ENCODE measurements around the gene RBM47.
"Not testable (repeated sequence)": the region's sequence is repeated elsewhere in the genome, so short reads cannot be mapped to it uniquely, and the experiment has no call there.

Gene RBM47

DNA sequence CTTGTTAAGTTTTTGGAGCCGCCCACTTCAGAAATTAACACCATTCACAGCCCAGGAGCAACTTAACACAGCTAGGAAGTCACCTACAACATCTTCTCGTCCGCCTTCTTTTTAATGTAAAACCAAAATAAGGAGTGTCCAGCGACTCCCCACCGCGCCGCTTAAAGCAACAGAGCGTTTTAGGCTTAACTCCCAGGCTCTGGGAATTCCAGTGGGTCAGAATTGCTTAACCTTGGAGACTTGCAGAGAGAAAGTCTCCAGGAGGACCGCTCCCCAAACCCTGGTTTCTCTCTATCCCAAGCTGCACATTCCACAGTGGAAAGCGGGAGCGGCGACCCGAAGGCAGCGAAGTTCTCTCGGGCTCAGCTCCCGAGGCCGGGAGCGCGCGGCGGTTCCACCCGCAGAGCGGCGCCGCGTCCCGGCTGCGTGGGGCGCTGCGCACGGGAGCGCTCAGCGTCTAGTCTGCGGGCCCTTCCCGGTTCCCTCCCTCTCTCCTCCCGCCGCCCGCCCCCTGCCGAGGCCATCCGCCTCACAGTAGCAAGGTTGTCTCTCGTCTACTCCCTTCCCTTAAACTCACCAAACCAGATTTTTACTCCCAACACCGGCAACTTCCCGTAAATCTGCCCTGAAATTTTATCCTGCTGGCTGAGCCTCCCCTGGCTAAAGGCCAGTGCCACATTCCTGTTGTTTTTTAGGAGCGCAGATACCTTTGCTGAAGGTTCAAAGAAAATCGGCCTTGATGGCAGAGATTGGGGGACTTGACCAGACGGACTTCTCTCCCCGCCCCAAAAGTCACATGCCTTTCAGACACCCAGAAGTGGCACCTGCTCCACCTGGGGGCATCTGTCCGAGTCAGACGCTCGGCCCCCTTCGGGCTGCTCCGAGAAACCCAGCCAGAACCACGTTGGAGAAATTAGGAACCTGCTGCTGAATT is at the start of gene RBM47:
Gene RBM47 (minus strand): TSS at position 464 of the 934 bp plus-strand sequence. CDS start 190,971 bp downstream, outside the sequence.
- peak; percentile 43 to 47 for DNase-seq

GRCh38 chr4:40678421-40678820 is 48.8 kb upstream of the RBM47 start:
- no peak for DNase-seq

- no peak for DNase-seq
Observed at GRCh38 chr4:40675166-40675565, 45.5 kb upstream of the RBM47 start.

DNA sequence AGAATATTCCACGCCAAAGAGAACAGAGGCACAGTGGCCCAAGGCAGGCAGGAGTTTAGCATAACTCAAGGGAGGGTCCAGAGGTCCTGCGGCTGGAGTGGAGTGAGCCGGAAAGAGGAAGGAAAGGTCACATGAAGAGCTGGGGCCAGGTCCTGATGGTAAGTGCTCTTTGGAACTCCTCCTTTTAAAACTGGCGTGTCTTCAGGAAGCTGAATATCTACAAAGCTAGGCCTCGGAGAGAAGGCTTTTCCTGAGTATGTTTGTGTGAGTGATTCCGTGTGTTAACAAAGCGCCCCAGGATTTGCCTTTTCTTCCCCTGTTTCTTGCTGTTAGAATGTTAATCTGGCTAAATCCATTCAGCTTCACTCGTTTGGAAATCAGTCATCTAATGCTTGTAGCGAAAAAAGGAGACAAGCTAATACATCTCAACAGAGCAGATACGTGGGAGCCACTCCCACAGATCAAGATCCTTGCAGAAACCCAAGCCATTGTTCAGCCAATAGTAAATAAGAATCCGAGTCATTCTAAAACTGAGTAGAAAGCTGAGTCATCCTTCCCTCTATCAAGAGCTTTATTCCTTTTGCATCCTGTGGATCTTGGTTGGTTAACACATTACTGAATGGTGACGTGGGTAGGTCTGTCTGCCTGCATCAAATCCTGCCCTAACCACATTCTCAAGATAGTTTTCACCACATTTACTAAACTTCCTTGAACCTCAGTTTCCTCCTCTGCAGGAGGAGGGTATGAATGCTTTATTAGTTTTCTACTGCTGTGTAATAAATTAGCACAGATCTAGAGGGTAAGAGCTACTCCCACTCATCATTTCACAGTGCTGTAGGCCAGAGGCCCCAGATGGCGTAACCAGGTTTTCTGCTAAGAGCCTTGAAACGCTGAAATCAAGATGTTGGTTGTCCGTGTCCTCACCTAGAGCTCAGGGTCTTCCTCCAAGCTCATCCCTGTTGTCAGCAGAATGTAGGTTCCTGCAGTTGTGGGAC is 43.2 kb upstream of the RBM47 start:
- peak; percentile 38 to 63 for DNase-seq

DNA sequence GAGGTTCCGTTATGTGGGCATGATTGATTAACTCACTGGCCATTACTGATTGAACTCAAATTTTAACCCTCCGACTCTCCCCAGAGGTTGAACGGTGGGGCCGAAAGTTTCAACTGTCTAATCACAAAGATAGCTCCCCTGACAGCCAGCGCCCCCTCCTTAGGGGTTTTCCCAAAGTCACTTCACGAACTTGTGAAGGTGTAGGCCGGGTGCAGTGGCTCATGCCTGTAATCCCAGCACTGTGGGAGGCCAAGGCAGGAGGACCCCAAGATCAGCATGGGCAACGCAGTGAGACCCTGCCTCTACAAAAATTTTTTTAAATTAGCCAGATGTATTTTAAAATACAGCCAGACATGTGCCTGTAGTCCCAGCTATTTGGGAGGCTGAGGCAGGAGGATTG is 39.8 kb upstream of the RBM47 start:
- DNase-seq = peak; percentile 35 to 58

GRCh38 chr4:40665842-40666241 is 36.2 kb upstream of the RBM47 start:
- no peak for DNase-seq

DNA sequence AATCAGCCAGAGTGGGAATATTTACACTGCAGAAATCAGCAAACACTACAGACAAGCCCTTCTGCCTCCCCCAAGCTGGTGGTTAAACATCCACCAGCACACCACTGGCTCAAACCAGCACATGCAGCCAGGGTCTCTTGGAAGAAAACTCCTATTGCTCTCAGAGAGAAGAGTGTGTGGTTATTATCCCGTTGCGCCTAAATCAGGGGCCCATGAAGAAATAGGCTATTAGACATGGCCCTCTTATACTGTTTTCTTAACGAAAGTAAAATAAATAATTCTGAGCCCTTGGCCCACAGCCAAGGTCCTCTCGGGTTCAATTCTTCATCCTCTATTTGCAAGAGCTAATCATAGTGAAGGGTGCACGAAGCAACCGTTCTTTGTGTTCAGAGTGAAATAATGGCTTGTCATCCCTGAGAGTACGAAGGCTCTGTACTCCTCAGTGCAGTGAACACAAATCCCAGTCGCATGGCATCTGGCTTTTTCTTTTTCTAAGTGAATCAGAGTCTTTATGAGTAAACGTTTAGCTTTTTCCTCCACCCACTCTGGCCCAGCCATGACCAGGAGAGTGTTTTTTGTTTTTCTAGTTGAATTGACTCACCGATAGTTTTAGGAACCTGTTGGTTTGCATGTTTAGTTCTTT is 33.4 kb upstream of the RBM47 start:
- peak; percentile 53 to 68 for DNase-seq

DNA sequence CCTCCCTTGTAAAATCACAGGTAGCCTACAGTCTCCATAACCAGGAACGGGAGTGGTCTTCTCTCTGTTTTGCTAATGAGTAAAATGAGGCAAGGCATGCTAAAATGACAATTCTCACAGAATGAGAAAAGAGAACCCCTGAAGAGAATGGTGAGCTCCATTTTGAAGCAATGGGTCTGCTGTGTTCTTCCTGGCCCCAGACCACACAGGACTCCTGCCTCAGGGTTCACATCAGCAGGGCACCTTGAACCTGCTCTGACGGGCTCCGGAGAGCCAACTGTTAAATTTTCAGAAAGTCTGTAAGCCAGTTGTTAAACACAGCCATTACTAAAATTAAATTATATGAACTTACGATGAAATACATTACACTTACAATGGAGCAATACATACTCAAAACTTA is 32.1 kb upstream of the RBM47 start:
- no peak for DNase-seq

GRCh38 chr4:40656201-40656863 is 26.7 kb upstream of the RBM47 start:
- no peak for DNase-seq

- no peak for DNase-seq
Observed at GRCh38 chr4:40651280-40651679, 21.6 kb upstream of the RBM47 start.

DNA sequence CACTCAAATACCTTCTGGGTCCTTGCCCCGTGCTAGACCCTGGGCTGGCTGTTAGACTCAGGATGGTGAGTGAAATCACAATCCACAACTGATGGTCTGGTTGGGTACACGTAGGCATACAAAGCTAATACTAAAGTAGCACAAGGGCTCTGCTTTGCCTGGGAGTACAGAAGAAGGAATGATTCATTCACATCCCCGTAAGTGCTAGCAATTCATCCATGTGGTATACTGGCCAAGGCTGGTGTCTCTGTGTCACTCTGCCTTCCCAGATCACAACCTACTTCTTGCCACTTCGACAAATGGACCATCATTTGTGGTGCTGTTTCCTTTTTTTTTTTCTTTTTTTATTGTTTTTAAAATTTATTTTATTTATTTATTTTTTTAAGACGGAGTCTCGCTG is 19.7 kb upstream of the RBM47 start:
- DNase-seq = no peak

GRCh38 chr4:40648742-40649281 is 19.1 kb upstream of the RBM47 start:
- no peak for DNase-seq

DNA sequence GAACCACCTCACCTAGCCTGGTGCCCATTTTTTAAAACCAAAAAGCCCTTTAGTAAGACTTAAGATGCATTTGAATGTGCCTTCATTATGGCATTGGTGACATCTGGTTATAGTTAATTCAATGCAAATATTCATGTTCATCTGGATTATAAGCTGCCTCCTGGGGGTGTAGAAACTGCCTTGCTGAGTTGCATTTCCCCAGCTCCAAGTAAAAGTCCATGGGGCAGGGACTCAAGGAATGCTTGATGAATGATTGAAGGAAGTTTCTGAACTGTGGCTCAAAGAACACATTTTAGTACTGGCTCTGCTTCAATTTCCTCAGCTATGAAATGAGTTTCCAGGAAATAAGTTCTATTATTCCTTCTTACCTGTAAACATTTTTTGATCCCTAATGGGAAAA is 18.5 kb upstream of the RBM47 start:
- no peak for DNase-seq

- no peak for DNase-seq
Observed at GRCh38 chr4:40645586-40645985, 15.9 kb upstream of the RBM47 start.

DNA sequence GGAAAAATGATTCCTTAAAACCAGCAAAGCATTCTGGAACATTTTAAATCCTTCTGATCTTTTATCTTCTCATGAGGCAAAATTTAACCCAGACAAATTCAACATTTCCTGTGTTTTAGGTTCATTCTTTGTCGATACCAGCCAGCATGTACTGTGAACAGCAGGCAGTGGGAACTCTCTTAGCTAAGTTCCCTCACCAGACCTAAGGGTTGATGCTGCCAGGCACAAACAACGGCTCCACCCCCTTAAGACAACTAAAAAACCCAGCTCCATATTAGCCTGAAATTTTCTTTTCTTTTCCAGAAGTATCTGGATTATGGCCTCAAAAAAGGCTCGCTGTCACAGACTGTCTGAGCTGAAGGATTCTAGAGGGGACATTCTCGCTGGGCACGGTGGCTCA is 2.4 kb upstream of the RBM47 start:
- DNase-seq = no peak

DNA sequence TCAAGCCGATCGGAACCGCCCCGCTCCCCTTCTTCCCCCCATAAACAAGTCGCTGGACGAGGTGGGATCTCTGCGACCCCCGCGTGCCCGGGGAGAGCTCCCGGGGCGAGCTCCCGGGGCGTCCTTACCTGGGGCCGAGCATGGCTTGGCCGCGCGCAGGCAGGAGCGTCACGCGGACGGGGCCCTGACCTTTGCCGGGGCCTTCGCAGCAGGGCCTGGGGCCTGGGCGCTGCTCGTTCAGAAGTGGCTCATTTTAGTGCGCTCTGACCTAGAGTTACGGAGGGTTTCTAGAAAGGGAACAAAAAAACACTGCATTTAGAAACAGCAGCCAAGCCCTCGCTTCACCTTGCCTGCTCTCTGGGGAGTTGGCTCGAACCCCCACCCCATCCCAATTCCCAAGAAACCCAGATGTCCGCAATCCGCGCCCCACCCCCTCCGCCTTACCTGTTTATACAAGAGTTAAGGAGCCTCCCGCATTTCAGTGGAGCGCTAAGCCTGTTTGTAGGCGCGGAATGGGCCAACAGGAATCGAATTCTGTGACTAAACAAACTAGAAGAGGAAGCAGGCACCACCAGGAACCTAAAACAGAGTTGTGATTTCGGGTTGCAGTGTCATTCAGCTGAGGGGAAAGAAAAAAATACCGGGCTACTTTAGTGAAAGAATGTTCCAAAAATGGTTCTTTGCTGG is 814 bp upstream of the RBM47 start:
- no peak for DNase-seq

GRCh38 chr4:40628888-40629287 is 776 bp downstream of the RBM47 start:
- DNase-seq = no peak

DNA sequence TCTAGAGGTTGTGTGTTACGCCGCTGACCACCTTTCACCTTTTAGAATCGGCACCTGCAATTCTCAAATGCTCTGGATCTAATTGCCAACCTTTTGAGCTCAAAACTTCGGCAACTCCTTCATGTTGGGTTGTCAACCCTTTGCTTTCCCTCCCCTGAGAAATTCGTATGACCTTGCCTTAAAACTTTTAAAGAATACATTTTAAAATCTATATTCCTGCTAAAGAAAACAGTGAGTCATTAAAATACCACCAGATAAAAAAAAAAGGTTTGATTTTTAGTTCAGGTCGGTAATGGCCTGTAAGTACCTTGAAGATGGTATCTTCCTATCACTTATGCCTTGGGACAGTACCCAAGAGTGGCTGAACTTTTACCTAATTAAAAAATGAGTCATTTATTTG is 1.3 kb downstream of the RBM47 start:
- DNase-seq = not testable (repeated sequence)

DNA sequence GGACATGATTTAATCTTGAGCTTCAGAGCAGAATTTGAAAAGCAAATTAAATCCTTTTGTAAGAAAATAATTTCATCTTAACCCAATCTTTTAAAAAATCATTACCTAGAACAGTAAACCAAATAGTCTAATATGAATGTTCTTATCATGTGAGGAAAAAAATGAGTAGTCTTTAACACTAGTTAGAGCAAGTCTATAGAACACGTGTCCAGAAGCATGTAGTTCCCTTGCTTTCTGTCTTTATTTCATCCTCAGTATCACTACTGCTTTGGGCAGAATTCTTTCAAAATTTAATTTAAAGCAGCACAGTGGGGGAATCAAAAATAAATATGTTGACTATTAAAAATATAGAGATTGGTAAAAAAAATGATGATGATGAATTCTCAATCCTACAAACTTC is 2.1 kb downstream of the RBM47 start:
- no peak for DNase-seq

- peak in 1 of 2 experiments; percentile 42 for DNase-seq
Observed at GRCh38 chr4:40626183-40626990, 3.3 kb downstream of the RBM47 start.

DNA sequence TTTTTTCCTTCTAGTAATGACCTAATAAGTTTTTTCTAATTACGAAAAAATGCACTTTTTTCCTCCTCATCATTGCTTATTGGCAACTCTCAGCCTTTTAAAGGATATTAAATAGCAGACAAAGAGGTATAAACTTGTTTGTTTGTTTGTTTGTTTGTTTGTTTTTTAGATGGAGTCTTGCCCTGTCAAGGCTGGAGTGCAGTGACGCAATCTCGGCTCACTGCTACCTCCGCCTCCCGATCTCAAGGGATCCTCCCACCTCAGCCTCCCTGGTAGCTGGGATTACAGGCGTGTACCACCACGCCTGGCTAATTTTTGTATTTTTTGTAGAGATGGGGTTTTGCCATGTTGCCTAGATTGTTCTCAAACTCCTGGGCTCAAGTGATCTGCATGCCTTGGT is 6.0 kb downstream of the RBM47 start:
- DNase-seq = no peak
